Measurements from ENCODE around the gene NOTCH2. TPM values are rescaled to one million over a fixed set of nuclear protein-coding genes. Genes with fewer than 3 reads are reported as not detected.
A peak's percentile ranks its signal among the peaks of the same experiment; 100 is the strongest.
"Not testable (repeated sequence)": the region's sequence is repeated elsewhere in the genome, so short reads cannot be mapped to it uniquely, and the experiment has no call there.

The NOTCH2 gene
- total RNA-seq, 2 experiments from 2014 or later, result 78.0 to 89.2 TPM

GRCh38 chr1:120098986-120099759 is 29.7 kb upstream of the NOTCH2 start:
- H3K27ac Mint-ChIP-seq; POLR2A ChIA-PET; H3K4me1 Mint-ChIP-seq; ATAC-seq (ENCODE audit: low read depth); H3K27me3 Mint-ChIP-seq; DNase-seq; H3K36me3 Mint-ChIP-seq; H3K9me3 Mint-ChIP-seq: not testable (repeated sequence)
- peak overlapping the region; percentile 10 for H3K4me3 Mint-ChIP-seq

GRCh38 chr1:120096981-120097545 is 27.6 kb upstream of the NOTCH2 start:
- DNase-seq; H3K27me3 Mint-ChIP-seq; H3K27ac Mint-ChIP-seq; H3K9me3 Mint-ChIP-seq; H3K36me3 Mint-ChIP-seq; H3K4me1 Mint-ChIP-seq; ATAC-seq (ENCODE audit: low read depth); POLR2A ChIA-PET; H3K4me3 Mint-ChIP-seq: not testable (repeated sequence)

GRCh38 chr1:120093548-120094181 is 24.2 kb upstream of the NOTCH2 start:
- H3K4me3 Mint-ChIP-seq; H3K27me3 Mint-ChIP-seq; POLR2A ChIA-PET; H3K36me3 Mint-ChIP-seq; H3K27ac Mint-ChIP-seq; H3K4me1 Mint-ChIP-seq; H3K9me3 Mint-ChIP-seq; ATAC-seq (ENCODE audit: low read depth); DNase-seq: not testable (repeated sequence)

- H3K36me3 Mint-ChIP-seq; H3K27ac Mint-ChIP-seq; POLR2A ChIA-PET; DNase-seq; H3K4me1 Mint-ChIP-seq; H3K4me3 Mint-ChIP-seq; H3K27me3 Mint-ChIP-seq; ATAC-seq (ENCODE audit: low read depth); H3K9me3 Mint-ChIP-seq: not testable (repeated sequence)
These were observed 23.1 kb upstream of the NOTCH2 start for GRCh38 chr1:120092232-120093218.

- ATAC-seq (ENCODE audit: low read depth); POLR2A ChIA-PET; H3K27ac Mint-ChIP-seq: not testable (repeated sequence)
These were observed 21.4 kb upstream of the NOTCH2 start for GRCh38 chr1:120090830-120091229.

GRCh38 chr1:120087959-120088358 is 18.5 kb upstream of the NOTCH2 start:
- H3K9me3 Mint-ChIP-seq, H3K36me3 Mint-ChIP-seq, POLR2A ChIA-PET, H3K4me1 Mint-ChIP-seq, H3K27me3 Mint-ChIP-seq, DNase-seq: not testable (repeated sequence)
- peak; percentile 92 for ATAC-seq (ENCODE audit: low read depth)
- Mint-ChIP-seq H3K4me3 (peak overlapping the region; percentile 40), H3K27ac (peak overlapping the region; percentile 30)

More at GRCh38 chr1:120090830-120091229, 21.4 kb upstream of the NOTCH2 start:
- H3K4me3 Mint-ChIP-seq, H3K4me1 Mint-ChIP-seq, H3K9me3 Mint-ChIP-seq, H3K27me3 Mint-ChIP-seq, DNase-seq, H3K36me3 Mint-ChIP-seq: not testable (repeated sequence)

GRCh38 chr1:120069920-120070214 is 405 bp upstream of the NOTCH2 start:
- DNase-seq; H3K9me3 Mint-ChIP-seq; H3K27ac Mint-ChIP-seq; H3K4me1 Mint-ChIP-seq; H3K4me3 Mint-ChIP-seq; ATAC-seq (ENCODE audit: low read depth); POLR2A ChIA-PET; H3K36me3 Mint-ChIP-seq; H3K27me3 Mint-ChIP-seq: not testable (repeated sequence)

- H3K27ac Mint-ChIP-seq; ATAC-seq (ENCODE audit: low read depth); H3K27me3 Mint-ChIP-seq; H3K4me1 Mint-ChIP-seq; POLR2A ChIA-PET; H3K36me3 Mint-ChIP-seq; H3K9me3 Mint-ChIP-seq; DNase-seq: not testable (repeated sequence)
- H3K4me3 Mint-ChIP-seq, result peak overlapping the region; percentile 64
These were observed 787 bp downstream of the NOTCH2 start for GRCh38 chr1:120068683-120069066.

- ATAC-seq (ENCODE audit: low read depth); POLR2A ChIA-PET: not testable (repeated sequence)
These were observed 21.3 kb downstream of the NOTCH2 start for GRCh38 chr1:120048208-120048607.

GRCh38 chr1:120041771-120042170 is 27.7 kb downstream of the NOTCH2 start:
- DNase-seq; H3K27ac Mint-ChIP-seq; H3K4me3 Mint-ChIP-seq; POLR2A ChIA-PET; H3K36me3 Mint-ChIP-seq; H3K4me1 Mint-ChIP-seq; ATAC-seq (ENCODE audit: low read depth); H3K9me3 Mint-ChIP-seq; H3K27me3 Mint-ChIP-seq: not testable (repeated sequence)

More at GRCh38 chr1:120048208-120048607, 21.3 kb downstream of the NOTCH2 start:
- DNase-seq, H3K4me3 Mint-ChIP-seq, H3K9me3 Mint-ChIP-seq, H3K36me3 Mint-ChIP-seq, H3K27me3 Mint-ChIP-seq, H3K4me1 Mint-ChIP-seq, H3K27ac Mint-ChIP-seq: not testable (repeated sequence)

- POLR2A ChIA-PET; H3K9me3 Mint-ChIP-seq; DNase-seq; H3K4me1 Mint-ChIP-seq; H3K27ac Mint-ChIP-seq; H3K4me3 Mint-ChIP-seq; H3K27me3 Mint-ChIP-seq; H3K36me3 Mint-ChIP-seq; ATAC-seq (ENCODE audit: low read depth): not testable (repeated sequence)
These were observed 37.2 kb downstream of the NOTCH2 start for GRCh38 chr1:120032253-120032652.

GRCh38 chr1:120023791-120024190 is 45.7 kb downstream of the NOTCH2 start:
- H3K4me3 Mint-ChIP-seq; H3K9me3 Mint-ChIP-seq; H3K36me3 Mint-ChIP-seq; POLR2A ChIA-PET; H3K27ac Mint-ChIP-seq; DNase-seq; H3K27me3 Mint-ChIP-seq; H3K4me1 Mint-ChIP-seq; ATAC-seq (ENCODE audit: low read depth): not testable (repeated sequence)

GRCh38 chr1:120014978-120015377 is 54.5 kb downstream of the NOTCH2 start:
- H3K9me3 Mint-ChIP-seq, H3K27ac Mint-ChIP-seq, POLR2A ChIA-PET: not testable (repeated sequence)

More at GRCh38 chr1:120014978-120015377, 54.5 kb downstream of the NOTCH2 start:
- not testable (repeated sequence) for DNase-seq; H3K36me3 Mint-ChIP-seq; ATAC-seq (ENCODE audit: low read depth); H3K27me3 Mint-ChIP-seq; H3K4me3 Mint-ChIP-seq; H3K4me1 Mint-ChIP-seq

All from activated naive CD8-positive, alpha-beta T cell treated with anti-CD3 and anti-CD28 coated beads, Interleukin-2, amount 10 ng/mL, durations not matched to agents 7 days and 5 days (primary cell).